Fibroblast of skin of right quadriceps (primary cell): ENCODE results near the gene TPK1.
A peak's percentile ranks its signal among the peaks of the same experiment; 100 is the strongest.
"Not testable (repeated sequence)": the region's sequence is repeated elsewhere in the genome, so short reads cannot be mapped to it uniquely, and the experiment has no call there.

Experiments
- DNase-seq: peaks from one replicate; pipeline ENCODE4 v3.0.0-alpha.2; 2013

The TPK1 gene

GRCh38 chr7:144606261-144606660 lies 229.6 kb downstream of the TPK1 start:
- DNase-seq = no peak

GRCh38 chr7:144596953-144597352 lies 238.9 kb downstream of the TPK1 start:
- no peak for DNase-seq

- DNase-seq = no peak
These were observed 241.3 kb downstream of the TPK1 start for GRCh38 chr7:144594580-144594979.

- DNase-seq = no peak
These were observed 247.2 kb downstream of the TPK1 start for GRCh38 chr7:144588559-144589051.

DNA sequence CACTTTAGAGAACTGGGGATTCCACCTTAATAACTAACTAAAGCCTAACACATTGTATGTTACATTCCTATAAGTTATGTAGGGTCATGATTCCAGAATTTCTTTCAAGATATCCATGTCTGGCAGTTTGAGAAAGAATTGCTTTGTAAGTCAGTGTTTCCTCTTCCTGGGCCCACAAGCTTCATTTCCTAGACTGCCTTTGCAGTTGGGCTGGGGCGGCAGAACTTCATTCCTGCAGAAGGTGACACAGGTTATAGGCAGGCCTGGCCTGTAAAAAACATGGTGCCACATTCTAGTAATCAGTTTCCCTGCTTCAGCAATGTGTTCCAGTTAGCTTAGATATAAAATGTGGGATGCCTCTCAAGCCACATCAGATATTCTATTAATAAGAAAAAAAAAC lies 248.2 kb downstream of the TPK1 start:
- no peak for DNase-seq

- no peak for DNase-seq
These were observed 251.1 kb downstream of the TPK1 start for GRCh38 chr7:144584726-144585125.

- no peak for DNase-seq
These were observed 256.2 kb downstream of the TPK1 start for GRCh38 chr7:144579687-144580086.

GRCh38 chr7:144575456-144575855 lies 260.4 kb downstream of the TPK1 start:
- no peak for DNase-seq

DNA sequence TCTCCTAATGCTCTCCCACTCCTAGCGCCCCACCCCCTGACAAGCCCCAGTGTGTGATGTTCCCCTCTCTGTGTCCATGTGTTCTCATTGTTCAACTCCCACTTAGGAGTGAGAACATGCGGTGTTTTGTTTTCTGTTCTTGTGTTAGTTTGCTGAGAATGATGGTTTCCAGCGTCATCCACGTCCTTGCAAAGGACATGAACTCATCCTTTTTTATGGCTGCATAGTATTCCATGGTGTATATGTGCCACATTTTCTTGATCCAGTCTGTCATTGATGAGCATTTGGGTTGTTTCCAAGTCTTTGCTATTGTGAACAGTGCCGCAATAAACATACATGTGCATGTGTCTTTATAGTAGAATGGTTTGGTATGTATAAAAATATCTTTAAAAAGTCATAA lies 261.1 kb downstream of the TPK1 start:
- not testable (repeated sequence) for DNase-seq

GRCh38 chr7:144568233-144568632 lies 267.6 kb downstream of the TPK1 start:
- DNase-seq = no peak

DNA sequence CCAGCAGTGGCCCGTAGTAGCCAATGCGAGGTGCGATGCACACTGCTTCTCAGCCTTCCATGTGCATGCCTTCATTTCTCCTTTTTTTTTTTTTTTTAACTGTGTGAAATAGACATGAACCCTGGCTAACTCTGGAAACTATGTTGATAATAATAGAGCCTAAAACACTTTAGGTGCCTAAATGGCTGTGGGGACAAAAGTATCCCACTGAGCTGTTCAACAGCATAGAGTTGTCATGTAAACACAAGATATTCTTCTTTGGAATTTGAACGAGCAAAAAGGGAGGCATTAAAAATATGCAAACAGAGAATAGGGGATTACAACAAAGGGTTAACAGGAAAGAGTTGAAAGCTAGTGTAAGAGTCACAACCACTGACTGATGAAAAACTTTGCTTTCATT lies 270.3 kb downstream of the TPK1 start:
- no peak for DNase-seq

DNA sequence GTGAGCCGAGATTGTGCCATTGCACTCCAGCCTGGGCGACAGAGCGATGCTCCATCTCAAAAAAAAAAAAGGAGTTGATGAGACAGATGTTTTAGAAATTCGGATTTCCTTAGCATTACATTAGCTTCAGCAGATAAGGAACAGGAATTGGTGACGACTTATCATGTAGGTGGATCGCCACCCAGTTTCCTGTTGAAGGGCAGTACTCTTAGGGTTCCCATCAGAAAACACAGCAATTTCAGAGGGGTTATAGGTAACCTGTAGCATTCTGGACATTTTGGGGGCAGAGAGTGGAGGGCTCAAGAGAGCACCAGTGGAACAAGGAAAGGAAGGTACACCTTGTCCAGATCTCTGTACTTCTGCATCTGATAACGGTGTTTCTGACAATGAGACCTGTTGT lies 286.0 kb downstream of the TPK1 start:
- no peak for DNase-seq

- DNase-seq = no peak
These were observed 287.3 kb downstream of the TPK1 start for GRCh38 chr7:144548556-144548955.

GRCh38 chr7:144547888-144548287 lies 288.0 kb downstream of the TPK1 start:
- no peak for DNase-seq

DNA sequence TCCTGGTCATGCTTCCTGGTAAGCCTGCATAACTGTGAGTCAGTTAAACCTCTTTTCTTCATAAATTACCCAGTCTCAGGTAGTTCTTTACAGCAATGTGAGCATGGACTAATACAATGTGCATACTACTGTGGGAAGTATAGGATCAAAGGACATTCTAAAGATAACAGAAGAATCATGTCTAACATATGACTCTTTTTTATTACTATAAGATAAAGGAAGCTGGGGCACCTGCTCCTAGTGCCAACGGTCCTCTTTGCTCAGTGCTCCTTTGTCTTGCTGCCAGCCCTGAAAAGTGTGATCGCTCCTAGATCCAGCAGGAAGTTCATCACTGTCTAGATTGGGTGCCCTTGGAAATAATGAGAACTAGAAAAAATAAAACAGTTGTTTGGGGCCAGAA lies 289.1 kb downstream of the TPK1 start:
- no peak for DNase-seq

GRCh38 chr7:144545330-144545729 lies 290.5 kb downstream of the TPK1 start:
- no peak for DNase-seq

DNA sequence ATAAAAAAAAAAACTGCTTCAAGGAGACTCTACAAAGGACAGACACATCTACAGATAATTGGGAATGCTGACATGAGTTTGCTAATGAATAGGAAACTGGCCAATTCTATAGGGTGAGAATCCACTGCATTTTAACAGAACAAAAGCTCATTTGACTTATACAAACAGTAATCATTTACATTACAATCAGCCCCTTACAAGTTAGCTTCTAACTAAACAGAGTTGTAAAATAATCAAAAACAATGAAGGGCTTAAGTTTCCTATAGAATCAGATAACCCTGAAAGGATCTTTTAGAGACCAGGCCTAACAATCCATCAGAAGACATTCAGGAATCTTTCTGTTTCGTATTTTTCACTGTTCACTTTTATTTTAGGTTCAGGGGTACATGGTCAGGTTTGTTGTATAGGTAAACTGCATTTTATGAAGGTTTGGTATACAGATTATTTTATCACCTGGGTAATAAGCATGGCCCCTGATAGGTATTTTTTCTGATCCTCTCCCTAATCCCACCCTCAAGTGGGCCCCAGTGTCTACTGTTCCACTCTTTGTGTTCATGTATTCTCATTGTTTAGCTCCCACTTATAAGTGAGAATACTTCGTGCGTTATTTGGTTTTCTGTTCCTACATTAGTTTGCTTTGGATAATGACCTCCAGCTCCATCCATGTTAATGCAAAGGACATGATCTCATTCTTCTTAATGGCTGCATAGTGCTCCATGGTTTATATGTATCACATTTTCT lies 301.0 kb downstream of the TPK1 start:
- DNase-seq = no peak

DNA sequence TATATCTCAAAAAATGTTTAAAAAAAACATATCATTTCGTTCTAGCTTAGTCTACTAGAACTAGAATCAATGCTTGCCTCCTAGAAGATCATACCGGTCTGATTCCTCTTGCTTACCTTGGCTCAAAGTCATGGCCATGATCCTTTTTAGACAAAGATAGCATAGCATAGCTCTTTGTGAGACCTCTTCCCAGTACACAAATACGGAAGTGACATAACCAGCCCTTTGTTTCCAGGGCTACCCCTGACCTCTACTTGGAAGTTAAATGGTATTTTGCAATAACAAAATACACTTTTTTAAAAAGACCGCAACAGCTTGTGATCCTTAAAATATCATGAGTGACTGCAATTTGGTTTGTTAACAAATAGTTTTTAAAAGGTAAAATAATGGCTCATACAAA lies 301.7 kb downstream of the TPK1 start:
- DNase-seq = no peak

- DNase-seq = peak; percentile 10
These were observed 304.7 kb downstream of the TPK1 start for GRCh38 chr7:144531181-144531580.

DNA sequence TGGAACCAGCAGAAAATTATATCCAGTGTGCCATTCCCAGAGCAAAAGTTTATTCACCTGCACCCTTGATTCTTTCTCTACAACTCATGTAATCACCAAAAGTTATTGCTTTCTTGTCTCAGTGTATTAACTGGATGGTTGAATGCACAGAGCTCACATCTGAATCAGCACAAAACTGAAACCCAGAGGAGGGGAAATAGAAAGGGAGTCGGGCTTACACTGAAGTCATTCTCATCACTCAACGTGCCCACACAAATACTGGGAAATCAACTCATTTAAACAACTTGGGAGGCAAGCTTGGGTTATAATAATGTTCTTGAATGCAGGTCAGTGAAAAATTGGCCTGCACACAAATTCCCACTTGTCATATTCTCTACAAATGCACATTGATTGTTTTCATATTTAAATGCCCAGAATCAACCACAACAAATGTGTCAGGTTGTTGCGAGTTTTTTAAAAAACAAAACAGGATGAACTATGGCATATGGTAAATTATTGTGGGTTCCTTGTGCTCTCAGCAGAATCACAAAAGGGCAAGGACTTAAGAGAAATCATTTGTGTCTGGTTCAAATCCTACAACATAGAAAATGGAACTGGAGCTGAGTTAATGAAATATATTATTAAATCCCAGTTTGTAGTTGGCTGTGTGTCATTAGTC lies 306.5 kb downstream of the TPK1 start:
- DNase-seq = no peak

GRCh38 chr7:144528536-144529045 lies 307.3 kb downstream of the TPK1 start:
- DNase-seq = peak; percentile 55

DNA sequence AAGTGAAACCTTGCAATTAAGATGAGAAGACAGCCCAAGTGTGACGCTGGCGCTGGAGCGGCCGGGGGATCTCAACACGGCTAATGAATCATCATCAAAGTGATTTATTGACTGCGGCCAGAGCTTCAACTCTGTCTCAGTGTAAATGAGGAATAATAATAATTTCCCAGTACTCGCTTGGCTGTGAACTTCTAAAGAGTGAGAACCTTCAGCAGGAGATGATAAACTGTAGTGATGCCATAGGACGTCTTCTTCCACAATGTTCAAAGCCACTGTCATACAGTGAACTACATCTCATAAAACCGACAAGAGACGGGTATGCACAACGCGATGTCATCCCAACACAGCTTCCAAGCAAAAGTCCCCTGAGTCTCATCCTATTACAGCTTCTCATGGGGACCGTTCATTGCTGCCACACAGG lies 308.8 kb downstream of the TPK1 start:
- DNase-seq = peak; percentile 40

DNA sequence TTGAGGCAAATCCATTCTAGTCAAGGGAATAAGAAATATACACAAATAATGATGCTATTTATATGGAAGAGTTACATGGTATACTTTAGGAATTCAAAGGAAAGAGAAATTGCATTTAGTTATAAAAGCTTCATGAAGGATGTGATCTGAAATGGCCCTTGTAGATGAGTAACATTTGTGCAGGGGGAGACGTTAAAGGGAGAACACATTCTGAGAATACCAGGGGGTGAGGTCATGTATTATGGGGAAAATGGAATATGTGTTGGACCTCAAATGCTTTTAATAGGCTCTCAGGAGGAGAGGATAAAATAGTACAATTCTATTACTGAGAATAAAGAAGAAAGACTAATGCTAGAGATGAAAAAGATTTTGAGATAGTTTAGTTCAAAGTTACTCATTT lies 309.9 kb downstream of the TPK1 start:
- peak; percentile 49 for DNase-seq

- no peak for DNase-seq
These were observed 311.6 kb downstream of the TPK1 start for GRCh38 chr7:144524271-144524670.
